NCI-H1930 (cell line): ENCODE data around the gene TMEM151B.
A peak's percentile ranks its signal among the peaks of the same experiment; 100 is the strongest.

Experiments
- DNase-seq, 2 experiments: peaks; one replicate each; lab custom pipeline; 2025; lab: John Stamatoyannopoulos, UW

Gene TMEM151B

DNA sequence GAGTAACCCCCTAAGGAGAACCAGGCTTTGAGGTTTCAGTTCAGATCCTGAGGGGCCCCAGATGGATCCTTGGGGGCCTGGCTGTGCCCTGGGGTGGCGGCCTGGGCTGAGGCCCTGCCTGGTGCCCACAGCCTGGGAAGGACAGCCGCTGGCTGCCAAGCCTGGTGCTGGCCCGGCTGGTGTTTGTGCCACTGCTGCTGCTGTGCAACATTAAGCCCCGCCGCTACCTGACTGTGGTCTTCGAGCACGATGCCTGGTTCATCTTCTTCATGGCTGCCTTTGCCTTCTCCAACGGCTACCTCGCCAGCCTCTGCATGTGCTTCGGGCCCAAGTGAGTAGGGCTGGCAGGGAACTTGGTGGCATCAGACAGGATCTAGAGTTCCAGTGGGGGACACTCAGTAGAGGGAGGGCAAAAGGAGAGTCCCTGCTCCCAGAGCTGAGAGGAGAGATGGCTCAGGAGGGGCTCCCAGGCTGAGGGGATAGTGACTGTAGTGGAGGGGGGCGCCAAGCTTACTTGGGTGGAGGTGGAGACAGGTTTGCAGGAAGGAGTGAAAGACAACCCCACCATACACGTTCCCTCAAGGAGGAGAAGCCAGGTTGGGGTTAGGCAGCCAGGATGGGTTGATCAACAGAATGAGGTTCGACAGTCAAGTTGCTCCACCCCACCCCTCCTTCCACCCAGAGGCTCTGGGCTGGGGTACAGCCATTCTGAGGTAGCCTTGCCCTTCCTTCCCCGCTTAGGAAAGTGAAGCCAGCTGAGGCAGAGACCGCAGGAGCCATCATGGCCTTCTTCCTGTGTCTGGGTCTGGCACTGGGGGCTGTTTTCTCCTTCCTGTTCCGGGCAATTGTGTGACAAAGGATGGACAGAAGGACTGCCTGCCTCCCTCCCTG is 37.3 kb upstream of the TMEM151B start:
- no peak for DNase-seq

DNA sequence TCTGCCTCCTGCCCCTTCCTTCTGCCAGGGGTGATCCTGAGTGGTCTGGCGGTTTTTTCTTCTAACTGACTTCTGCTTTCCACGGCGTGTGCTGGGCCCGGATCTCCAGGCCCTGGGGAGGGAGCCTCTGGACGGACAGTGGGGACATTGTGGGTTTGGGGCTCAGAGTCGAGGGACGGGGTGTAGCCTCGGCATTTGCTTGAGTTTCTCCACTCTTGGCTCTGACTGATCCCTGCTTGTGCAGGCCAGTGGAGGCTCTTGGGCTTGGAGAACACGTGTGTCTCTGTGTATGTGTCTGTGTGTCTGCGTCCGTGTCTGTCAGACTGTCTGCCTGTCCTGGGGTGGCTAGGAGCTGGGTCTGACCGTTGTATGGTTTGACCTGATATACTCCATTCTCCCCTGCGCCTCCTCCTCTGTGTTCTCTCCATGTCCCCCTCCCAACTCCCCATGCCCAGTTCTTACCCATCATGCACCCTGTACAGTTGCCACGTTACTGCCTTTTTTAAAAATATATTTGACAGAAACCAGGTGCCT is 36.6 kb upstream of the TMEM151B start:
- DNase-seq: no peak

DNA sequence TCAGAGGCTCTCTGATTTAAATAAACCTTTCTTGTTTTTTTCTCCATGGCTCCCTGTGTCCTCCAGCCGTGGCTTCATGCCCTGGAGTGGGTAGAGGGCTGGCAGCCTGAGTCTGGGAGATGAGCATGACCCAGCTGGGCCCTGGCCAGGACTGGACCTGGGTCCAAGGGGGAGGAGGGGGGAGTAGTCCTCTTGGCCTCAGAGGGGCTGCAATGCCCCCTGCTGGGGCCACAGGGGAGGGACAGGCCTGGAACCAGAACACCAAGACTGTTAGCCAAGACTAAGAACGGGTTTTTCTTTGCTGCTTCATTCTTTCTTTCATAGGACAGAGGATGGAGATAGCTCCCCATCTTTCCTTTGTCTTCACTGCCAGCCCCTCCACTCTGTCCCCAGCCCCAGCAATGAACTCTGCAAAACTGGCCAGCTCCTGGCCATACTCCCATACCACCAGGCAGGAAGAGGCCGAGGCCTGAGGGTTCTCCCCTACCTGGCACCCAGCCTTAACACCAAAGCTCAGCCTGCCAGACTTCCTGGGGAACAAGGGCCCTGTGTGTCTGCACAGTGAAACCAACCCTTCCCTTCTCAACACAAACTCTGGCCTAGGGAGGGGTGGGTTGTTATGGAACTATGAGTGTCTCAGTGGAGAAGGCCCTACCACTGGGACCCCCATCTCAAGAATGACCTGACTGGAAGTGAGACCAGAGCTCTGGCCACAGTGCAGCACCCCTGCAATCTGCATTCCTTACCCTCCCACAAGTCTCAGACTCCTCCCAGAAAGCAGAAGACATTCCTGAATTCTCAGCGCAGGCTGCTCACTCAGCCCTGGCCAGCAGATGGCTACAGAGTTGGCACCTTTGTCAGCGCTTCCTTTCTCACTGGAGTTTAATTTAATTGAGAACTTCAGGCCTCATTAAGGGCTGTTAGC is 35.9 kb upstream of the TMEM151B start:
- no peak for DNase-seq

DNA sequence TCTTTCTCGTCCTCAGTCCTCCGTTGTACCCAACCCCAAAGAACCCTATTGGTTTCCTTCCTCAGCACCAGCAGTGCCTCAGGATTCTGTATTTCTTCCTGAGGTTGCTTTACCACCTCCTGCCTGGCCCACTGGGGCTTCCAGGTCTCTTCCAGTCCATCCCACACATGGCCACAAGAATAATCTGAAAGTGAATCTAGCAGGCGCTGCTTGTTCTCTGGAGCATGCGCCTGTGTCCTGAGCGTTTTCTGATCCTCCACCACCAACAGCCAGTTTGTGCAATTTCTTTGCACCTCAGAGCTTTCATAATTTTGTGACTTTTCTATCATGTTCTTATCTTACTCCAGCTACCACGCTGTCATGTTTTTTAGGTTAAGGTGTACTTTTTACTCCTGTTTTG is 35.0 kb upstream of the TMEM151B start:
- no peak for DNase-seq

DNA sequence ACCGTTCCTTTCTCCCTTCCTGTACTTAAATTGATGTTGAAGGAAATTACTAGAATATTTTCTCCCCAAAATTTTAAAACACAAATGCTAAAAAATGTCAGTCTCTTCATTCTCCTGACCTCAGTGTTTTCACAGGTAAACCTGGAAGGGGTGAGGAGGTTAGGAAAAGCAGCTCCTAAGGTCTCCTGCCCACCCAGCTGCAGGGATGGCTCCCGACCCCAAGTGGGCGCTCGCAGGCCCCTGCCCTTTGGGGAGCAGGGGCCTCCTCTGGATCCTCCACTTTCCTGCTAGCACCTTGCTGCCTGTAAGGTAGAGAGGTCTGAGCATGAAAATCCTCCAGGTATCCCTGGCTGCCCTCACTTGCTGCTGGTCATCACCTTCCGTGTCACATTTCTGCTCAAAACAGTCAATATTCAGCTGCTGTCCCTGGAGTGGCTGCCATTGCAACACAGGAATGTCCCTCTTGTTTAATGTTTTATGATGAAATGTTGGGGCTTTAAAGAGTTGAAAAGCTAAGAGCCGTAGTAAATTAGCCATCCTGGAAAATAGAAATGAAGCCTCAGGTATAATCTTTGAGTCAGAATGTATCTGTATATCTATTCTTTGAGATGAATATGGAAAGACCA is 34.2 kb upstream of the TMEM151B start:
- no peak for DNase-seq

DNA sequence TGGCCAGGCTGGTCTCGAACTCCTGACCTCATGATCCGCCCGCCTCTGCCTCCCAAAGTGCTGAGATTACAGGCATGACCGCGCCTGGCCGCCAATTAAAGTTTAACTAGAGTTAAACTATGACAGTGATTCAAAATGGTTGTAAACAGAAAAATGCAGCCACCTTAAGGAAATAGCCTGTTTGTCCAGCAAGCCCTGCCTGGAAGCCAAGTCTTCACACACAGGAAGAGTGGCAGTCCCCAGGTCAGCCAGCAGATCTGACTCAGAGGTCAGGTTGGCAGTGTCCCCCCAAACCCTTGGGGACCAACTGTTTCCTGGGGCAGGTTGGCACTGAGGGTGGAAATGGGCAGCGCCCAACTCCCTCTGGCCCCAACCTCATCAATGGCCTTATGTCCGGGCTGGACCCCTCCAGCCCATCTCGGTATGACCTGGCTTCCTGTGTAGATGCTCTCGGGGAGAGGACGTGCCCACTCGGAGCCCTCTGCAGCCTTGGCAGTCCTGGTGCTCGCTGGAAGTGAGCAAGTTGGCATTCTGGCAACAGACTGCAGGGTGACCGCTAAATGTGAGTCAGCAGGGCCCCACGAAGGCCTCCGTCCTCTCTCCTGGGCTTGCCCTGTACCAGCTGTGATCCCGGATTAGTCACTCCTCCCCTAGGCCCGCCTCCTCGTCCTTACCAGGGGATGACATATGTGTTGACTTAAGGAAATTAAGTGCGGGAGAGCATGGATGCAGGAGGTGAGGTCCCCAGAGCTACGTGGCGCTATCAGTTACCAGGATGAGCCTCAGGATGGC is 33.0 kb upstream of the TMEM151B start:
- peak; percentile 65 to 66 for DNase-seq

DNA sequence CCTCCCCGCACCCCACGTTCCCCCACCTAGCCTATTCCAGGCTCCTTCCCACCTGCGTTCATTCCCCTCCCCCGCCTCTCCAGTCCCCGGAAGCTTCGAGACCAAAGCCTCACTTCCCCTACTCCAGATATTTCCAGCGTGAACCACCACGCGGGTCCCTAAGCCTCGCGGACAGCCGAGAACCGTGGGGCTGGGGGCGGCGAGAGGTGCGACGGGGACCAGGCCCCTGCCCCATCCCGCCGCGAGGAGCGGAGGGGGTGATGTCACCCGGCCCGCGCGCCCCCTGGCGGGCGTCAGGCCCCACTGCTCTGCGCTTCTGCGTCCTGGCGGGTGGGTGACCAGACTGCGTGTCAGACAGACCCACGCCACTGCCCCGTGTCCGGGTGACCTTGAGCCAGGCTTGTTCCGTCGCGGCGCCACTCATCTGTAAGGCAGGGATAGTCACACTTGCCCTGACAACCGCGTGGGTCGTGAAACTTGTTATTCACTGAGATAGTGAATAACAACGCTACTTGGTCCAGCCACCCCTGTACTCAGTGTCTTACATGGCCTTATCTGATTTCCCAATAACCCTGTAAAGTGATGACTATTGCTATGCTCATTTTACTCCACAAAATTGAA is 32.3 kb upstream of the TMEM151B start:
- DNase-seq: peak; percentile 62 to 83

DNA sequence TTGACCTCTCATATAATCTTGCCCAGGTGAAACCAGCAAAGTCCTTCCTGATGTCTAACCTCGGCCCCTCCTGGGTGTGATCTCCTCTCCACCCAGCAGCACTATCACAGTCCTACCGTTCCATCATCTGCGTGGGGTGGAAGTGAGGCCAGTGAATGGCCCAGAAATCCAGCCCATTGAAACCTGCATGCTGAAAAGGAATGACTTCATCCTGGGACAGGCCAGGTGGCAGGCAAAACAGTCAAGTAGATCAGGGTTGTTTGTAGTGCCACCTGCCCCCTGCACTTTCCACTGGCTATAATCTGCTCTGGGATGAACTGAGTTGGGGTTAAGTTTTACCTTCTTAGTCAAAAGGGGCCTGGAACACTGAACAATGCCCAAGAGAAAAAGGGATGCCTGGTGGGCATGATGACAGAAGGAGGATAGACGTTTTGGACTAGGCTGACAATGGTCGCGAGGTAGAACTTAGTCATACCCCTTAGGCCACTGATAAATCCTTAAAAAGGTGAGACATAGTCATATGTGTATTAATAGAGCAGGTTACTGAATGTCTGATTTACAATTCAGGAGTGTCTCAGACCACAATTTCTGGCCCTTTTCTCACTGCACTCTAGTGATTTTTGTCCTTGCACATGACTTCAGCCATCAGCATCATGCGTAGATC is 31.4 kb upstream of the TMEM151B start:
- DNase-seq: no peak

DNA sequence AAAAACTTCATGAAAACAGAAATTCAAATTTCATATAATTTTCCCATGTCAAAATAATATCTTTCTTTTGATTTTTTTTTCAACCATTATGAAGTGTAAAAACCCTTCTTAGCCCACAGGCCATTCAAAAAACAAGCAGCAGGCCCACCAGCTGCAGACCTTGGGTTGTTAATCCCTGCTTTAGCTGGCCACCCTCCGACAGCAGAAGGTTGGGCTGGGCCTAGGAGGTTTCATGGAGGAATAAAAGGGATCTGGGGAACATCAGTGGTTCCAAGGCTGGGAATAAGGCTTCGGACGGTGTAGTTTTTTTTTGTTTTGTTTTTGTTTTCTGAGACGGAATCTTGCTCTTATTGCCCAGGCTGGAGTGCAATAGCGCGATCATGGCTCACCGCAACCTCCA is 26.9 kb upstream of the TMEM151B start:
- DNase-seq: no peak

DNA sequence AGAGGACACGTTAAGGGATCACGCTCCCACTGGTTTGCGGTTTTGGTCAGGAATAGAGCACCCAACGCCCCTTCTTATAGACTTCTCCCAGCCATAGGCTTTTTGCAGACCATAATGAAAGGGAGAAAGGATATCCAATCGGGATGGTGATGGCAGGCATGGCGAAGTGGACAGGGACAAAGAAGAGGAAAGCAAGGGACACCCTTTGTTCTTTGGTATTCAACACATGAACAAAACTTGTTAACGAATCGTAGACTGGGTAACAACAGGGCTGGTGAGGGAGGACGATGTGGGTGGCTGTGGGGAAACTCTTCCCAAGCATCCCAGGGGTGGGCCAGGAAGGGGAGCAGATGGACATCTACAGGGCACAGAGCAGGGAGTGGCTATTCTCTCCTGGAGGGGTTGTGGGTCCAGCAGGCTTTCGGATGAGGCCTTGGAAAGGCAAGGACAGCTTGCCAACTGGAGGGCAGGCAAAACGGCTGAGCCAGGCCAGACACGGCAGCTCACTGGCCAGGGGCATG is 24.8 kb upstream of the TMEM151B start:
- DNase-seq: no peak

DNA sequence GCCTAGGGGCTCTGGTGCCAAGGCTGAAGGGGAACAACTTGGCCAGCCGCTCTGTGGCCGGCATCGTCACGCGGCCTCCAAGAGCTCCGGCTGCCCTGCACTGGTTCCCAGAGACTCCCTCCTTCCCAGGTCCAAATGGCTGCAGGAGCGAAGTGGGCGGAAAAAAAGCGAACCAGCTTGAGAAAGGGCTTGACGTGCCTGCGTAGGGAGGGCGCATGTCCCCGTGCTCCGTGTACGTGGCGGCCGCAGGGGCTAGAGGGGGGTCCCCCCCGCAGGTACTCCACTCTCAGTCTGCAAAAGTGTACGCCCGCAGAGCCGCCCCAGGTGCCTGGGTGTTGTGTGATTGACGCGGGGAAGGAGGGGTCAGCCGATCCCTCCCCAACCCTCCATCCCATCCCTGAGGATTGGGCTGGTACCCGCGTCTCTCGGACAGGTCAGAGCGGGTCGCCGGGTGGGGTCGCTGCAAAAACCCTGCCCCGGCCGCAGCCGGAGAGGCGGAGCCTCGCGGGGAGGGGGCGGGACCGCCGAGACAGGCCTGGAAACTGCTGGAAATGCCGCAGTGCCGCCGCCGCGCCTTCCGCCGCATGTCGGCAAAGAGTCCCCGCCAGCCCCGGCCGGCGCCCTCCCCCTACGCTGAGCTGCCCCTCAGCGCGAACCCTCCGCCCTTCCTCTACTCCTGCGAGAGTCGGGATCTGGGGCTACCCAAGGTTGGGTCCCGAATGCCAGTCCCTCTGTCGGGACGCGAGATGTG is 24.2 kb upstream of the TMEM151B start:
- DNase-seq: peak; percentile 57 to 83

DNA sequence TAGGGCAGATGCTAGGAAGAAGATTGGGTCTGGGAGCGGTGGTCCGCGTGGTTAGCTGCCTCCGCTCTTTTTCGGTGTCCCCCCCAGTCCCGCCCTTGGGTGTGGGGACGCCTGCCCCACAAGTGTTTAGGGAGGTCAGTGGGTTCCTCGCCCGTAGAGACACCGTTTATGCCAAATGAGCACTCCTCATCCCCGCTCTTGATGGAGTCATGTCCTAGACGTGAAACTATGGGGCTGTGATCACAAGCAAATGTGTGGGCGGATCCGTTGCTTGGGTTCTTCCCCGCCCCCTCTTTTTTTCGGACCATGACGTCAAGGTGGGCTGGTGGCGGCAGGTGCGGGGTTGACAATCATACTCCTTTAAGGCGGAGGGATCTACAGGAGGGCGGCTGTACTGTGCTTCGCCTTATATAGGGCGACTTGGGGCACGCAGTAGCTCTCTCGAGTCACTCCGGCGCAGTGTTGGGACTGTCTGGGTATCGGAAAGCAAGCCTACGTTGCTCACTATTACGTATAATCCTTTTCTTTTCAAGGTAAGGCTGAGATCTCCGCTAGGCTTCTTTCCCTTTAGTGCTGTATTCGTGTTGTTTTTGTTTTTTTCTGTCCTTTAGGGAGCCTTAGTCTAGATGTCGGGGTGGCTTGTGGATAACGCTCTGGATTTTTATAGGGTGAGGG is 23.4 kb upstream of the TMEM151B start, which contains the start of gene HSP90AB1:
Gene HSP90AB1 (plus strand): TSS at position 439 of the 675 bp plus-strand sequence. CDS start 1,529 bp downstream, outside the sequence.
- peak; percentile 95 to 96 for DNase-seq

DNA sequence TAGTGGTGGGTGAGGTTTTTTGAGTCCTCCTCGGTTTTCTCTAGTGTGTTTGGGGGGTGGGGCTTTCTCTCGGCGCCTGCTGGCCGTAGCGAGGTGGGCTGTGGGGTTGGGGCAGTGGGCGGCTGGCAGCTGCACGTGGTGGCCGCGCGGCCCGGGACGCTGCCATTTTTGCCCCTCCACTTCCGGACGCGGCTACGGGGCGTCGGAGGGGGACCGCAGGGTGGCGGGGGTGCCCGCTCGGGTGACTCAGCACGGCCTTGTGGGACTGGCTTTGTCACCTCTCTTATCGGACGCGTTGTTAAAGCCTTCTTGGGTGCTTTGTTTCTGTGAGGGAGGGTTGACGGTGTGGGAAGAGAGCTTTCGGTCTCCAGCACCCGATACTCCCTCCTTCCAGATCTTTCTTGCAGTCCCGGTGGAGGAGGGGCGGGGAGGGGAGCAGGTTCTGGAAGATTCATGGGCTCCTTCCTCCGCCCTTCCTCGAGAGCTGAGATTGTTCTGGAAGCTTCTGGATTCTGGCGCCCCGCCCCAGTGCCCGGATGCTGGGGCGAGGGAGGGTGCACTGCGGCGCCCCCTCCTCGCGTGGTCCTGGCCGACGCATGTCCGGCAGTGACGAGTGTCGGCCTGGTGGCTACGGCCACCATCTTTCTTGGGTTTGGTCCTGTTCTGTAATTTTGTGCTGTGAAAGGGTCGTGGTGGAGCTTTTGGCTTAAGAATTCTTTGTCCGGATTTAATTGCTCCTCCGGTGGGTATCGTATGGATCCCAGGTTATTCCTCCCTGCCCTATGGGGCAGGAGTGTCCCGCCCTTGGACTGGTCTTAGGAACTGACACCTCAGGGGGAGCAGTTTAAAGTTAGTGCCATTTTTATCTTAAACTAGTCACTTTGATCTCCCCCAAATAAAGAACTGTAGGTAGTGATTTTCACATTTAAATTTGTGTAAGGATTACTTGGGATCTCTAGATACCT is 22.6 kb upstream of the TMEM151B start:
- peak; percentile 44 to 51 for DNase-seq

DNA sequence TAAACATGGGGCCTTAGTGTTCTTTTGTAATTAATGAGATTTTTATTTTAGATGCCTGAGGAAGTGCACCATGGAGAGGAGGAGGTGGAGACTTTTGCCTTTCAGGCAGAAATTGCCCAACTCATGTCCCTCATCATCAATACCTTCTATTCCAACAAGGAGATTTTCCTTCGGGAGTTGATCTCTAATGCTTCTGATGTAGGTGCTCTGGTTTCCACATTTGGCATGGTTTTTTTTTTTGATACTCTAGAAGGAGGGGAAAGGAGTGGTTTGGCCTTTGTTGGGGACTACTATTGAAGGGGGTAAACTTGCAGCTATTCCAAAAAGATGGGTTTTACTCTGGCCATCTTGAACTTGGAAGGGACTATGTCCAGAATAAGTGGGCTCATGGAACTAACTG is 21.7 kb upstream of the TMEM151B start:
- no peak for DNase-seq

DNA sequence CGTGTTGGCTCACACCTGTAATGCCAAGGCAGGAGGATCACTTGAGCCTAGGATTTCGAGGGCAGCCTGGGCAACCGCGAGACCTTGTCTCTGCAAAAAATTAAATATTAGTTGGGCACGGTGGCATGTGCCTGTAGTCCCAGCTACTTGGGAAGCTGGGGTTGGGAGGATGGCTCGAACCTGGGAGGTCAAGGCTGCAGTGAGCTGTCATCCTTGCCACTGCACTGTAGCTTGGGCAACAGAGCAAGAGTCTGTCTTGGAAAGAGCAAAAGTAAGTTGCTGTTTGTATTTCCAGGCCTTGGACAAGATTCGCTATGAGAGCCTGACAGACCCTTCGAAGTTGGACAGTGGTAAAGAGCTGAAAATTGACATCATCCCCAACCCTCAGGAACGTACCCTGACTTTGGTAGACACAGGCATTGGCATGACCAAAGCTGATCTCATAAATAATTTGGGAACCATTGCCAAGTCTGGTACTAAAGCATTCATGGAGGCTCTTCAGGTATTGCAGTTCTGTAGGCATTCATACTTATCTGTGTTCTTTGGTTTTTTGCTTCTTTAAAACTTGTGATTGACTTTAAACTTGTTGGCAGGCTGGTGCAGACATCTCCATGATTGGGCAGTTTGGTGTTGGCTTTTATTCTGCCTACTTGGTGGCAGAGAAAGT is 21.0 kb upstream of the TMEM151B start:
- DNase-seq: no peak

DNA sequence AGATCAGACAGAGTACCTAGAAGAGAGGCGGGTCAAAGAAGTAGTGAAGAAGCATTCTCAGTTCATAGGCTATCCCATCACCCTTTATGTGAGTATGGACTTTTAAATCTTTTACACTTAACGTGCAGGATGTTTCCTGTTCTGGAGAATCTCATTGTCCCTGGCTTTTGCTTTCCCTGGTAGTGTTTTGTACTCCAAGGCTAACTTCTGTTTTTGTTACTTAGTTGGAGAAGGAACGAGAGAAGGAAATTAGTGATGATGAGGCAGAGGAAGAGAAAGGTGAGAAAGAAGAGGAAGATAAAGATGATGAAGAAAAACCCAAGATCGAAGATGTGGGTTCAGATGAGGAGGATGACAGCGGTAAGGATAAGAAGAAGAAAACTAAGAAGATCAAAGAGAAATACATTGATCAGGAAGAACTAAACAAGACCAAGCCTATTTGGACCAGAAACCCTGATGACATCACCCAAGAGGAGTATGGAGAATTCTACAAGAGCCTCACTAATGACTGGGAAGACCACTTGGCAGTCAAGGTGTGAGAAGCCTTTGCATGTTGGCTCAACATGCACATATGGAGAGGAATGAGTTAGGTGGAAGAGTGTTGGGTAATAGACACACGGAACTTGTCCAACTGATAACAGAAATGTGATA is 20.1 kb upstream of the TMEM151B start:
- no peak for DNase-seq
